Suprapubic skin (tissue), 4 donors: ENCODE measurements around the gene GALNT7. TPM values are rescaled to one million over a fixed set of nuclear protein-coding genes. Genes with fewer than 3 reads are reported as not detected.

Source experiments
- DNase-seq, 2 donors: peaks; one replicate each; pipeline ENCODE4 v3.0.0-alpha.2; 2019; ENCODE audit warnings: low spot score in 2 of 2
- H3K27ac ChIP-seq: fragments of 200-600 bp; sonication (generic); one replicate; pipeline ENCODE4 v1.5.1; 2019
- H3K27me3 ChIP-seq: fragments of 200-600 bp; sonication (generic); one replicate; pipeline ENCODE4 v1.5.1; 2019
- H3K36me3 ChIP-seq: fragments of 200-600 bp; sonication (generic); one replicate; pipeline ENCODE4 v1.5.1; 2019
- H3K4me1 ChIP-seq: fragments of 200-600 bp; sonication (generic); one replicate; pipeline ENCODE4 v1.5.1; 2019
- H3K4me3 ChIP-seq: fragments of 200-600 bp; sonication (generic); one replicate; pipeline ENCODE4 v1.5.1; 2019; ENCODE audit warnings: mild to moderate bottlenecking
- H3K9me3 ChIP-seq: fragments of 200-600 bp; sonication (generic); one replicate; pipeline ENCODE4 v1.5.1; 2019
- EP300 ChIP-seq: sonication (generic); formaldehyde crosslinking; IDR thresholded peaks from one replicate; pipeline ENCODE4 v1.6.1; 2017; ENCODE audit warnings: antibody characterized with exemption
- POLR2A ChIP-seq, 2 donors: fragments of 450-650 bp; IDR thresholded peaks; one replicate each; pipeline ENCODE4 v1.6.1; 2017; ENCODE audit warnings: antibody characterized with exemption in 2 of 2, mild to moderate bottlenecking in 2 of 2, moderate library complexity in 2 of 2
- POLR2AphosphoS5 ChIP-seq, 3 donors: sonication (generic); formaldehyde crosslinking; IDR thresholded peaks; one replicate each; pipeline ENCODE4 v1.6.1; 2017; ENCODE audit warnings: antibody characterized with exemption in 3 of 3
- WGBS: methylation state at CpG from one replicate; pipeline ENCODE4 v1.1.5; 2018; 5-methylcytosine and 5-hydroxymethylcytosine counted together
- total RNA-seq, 4 donors: library from RNA; depleted of rRNA; stranded (reverse); fragments of >200 nt; gene quantifications; one replicate each; pipeline ENCODE4 v1.1.0, GENCODE V29; 2016
- TF ChIP-seq, protein P1 (sequence below), 2 donors: fragments of 200-600 bp in 1 of 2; fragments of 450-650 bp in 1 of 2; sonication (generic) in 1 of 2; IDR thresholded peaks; one replicate each; pipeline ENCODE4 v1.5.1; 2016 to 2019; ENCODE audit warnings: antibody characterized with exemption in 2 of 2, mild to moderate bottlenecking in 1 of 2, moderate library complexity in 1 of 2

The GALNT7 gene
- total RNA-seq, 4 donors from 2014 or later: 7.9 to 13.4 (median 9.5) TPM

DNA sequence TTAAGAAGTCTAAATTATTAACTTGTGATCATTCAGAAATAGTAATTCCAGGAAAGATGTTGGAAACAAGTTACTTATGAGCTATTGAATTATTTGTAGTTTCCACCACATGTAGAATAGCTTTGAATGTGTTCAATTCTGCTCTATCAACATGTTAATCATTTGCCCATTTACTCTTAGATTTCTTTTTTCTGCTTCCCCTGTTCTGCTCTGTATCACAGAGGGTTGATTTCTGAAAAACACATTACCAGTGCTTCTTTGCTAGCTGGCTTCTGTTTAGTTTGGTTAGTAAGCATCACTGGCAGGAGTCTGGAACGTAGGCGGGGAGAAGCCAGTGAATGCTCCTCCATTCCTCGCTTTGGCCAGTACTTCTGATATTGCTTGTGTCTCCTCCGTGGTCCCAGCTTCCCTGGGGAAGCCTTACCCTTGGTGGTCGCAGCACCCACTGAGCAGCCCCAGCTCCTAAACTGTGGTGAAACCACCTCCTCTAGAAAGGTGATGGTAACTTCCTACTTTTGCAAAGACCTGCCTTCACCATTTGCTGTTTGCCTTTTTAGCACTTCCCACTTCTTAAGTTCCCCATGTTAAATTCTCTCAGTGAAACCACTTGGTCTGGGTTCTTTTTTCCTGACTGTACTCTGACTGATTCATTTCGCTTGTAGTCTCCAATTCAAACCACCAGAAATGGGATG is 40.3 kb upstream of the GALNT7 start:
- WGBS: 84% methylated on average over 6 of the region's 6 CpGs
- no peak for DNase-seq
- H3K9me3 ChIP-seq: no peaks in the 10 kb centered on the region
- H3K36me3 ChIP-seq: no peaks in the 10 kb centered on the region
- H3K4me3 ChIP-seq: no peak overlapping the region
- no peak overlapping the region for H3K27ac ChIP-seq
- no peaks in the 10 kb centered on the region for H3K4me1 ChIP-seq
- H3K27me3 ChIP-seq: no peaks in the 10 kb centered on the region
- no peak for TF ChIP-seq POLR2A (IDR thresholded peaks at IDR 0.05)
- no peak for TF ChIP-seq POLR2AphosphoS5 (IDR thresholded peaks at IDR 0.05)
- TF ChIP-seq, protein P1, sequence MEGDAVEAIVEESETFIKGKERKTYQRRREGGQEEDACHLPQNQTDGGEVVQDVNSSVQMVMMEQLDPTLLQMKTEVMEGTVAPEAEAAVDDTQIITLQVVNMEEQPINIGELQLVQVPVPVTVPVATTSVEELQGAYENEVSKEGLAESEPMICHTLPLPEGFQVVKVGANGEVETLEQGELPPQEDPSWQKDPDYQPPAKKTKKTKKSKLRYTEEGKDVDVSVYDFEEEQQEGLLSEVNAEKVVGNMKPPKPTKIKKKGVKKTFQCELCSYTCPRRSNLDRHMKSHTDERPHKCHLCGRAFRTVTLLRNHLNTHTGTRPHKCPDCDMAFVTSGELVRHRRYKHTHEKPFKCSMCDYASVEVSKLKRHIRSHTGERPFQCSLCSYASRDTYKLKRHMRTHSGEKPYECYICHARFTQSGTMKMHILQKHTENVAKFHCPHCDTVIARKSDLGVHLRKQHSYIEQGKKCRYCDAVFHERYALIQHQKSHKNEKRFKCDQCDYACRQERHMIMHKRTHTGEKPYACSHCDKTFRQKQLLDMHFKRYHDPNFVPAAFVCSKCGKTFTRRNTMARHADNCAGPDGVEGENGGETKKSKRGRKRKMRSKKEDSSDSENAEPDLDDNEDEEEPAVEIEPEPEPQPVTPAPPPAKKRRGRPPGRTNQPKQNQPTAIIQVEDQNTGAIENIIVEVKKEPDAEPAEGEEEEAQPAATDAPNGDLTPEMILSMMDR (IDR thresholded peaks at IDR 0.05): no peak
- no peak for TF ChIP-seq EP300

DNA sequence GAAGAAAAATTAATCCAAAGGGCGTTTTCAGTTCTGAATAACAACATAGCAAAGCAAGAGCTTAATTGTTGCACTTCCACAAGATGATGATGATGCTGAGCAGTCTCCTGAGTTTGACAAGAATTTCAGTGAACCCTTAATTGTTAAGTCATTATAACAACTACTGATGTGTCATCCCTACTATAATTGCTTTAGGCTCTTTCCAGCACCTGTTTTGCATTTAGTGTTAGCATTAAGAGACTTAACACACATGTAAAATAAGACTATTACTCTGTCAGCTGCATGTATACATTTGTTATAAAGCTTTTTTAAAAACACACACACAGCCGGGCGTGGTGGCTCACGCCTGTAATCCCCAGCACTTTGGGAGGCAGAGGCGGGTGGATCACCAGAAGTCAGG is 37.9 kb upstream of the GALNT7 start:
- no peak for DNase-seq
- Histone ChIP-seq H3K4me3 (no peak overlapping the region), H3K27ac (no peak overlapping the region), H3K9me3 (no peaks in the 10 kb centered on the region), H3K4me1 (no peaks in the 10 kb centered on the region), H3K36me3 (no peaks in the 10 kb centered on the region), H3K27me3 (no peaks in the 10 kb centered on the region)
- 81% methylated on average over 5 of the region's 5 CpGs for WGBS
- TF ChIP-seq POLR2AphosphoS5 (IDR thresholded peaks at IDR 0.05): no peak
- TF ChIP-seq EP300: no peak
- TF ChIP-seq POLR2A (IDR thresholded peaks at IDR 0.05): no peak
- TF ChIP-seq, protein P1 (IDR thresholded peaks at IDR 0.05): no peak

DNA sequence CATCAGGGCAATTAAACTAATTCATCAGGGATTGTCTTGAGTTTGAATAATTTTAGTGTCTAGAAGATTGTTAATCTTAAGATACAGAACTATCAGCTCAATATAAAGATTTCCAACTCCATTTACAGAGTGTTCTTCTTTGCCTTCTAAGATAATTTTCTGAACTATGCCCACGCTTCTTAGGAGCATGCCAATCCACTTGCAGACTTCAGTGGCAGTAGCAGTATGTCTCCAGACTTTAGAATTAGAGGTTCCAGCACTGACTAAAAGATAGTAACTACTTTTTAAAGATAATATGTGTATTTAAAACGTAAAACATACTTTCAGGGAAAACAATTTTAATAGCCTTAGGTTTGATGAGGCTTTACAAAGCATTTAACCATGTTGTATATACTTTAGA is 34.2 kb upstream of the GALNT7 start:
- Histone ChIP-seq H3K27me3 (no peaks in the 10 kb centered on the region), H3K4me1 (no peaks in the 10 kb centered on the region), H3K9me3 (no peaks in the 10 kb centered on the region), H3K27ac (no peak overlapping the region), H3K36me3 (no peaks in the 10 kb centered on the region), H3K4me3 (no peak overlapping the region)
- WGBS: 91% methylated on average over 2 of the region's 2 CpGs
- TF ChIP-seq, protein P1 (IDR thresholded peaks at IDR 0.05): no peak
- no peak for TF ChIP-seq POLR2AphosphoS5 (IDR thresholded peaks at IDR 0.05)
- no peak for TF ChIP-seq EP300
- no peak for TF ChIP-seq POLR2A (IDR thresholded peaks at IDR 0.05)
- no peak for DNase-seq

DNA sequence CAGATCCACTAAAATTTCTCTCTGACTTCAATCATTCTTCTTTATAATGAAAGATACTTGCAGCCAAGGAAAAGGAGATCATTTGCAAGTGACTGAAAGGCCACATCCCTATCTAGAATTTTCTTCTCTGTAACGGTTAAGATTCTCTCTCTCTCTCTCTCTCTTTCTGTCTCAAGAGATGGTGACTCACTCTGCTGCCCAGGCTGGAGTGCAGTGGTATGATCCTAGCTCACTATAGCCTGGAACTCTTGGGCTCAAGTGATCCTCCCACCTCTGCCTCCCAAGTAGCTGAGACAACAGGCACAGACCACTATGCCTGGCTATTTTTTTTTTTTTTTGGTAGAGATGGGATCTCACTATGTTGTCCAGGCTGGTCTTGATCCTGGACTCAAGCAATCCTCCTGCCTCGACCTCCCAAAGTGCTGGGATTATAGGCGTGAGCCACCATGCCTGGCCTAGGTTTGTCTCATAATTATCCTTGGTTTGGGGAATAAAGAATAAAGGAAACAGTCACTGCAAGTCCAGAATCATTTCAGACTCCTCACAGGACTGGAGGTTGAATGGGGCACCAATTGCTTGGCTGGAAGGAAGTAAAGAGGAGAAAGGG is 33.3 kb upstream of the GALNT7 start:
- TF ChIP-seq EP300 (no peak), POLR2AphosphoS5 (IDR thresholded peaks at IDR 0.05) (no peak), POLR2A (IDR thresholded peaks at IDR 0.05) (no peak)
- TF ChIP-seq, protein P1 (IDR thresholded peaks at IDR 0.05): no peak
- H3K9me3 ChIP-seq: no peaks in the 10 kb centered on the region
- H3K4me1 ChIP-seq: no peaks in the 10 kb centered on the region
- H3K36me3 ChIP-seq: no peaks in the 10 kb centered on the region
- H3K4me3 ChIP-seq: no peak overlapping the region
- H3K27me3 ChIP-seq: no peaks in the 10 kb centered on the region
- no peak for DNase-seq
- 91% methylated on average over 3 of the region's 3 CpGs for WGBS
- H3K27ac ChIP-seq: no peak overlapping the region

DNA sequence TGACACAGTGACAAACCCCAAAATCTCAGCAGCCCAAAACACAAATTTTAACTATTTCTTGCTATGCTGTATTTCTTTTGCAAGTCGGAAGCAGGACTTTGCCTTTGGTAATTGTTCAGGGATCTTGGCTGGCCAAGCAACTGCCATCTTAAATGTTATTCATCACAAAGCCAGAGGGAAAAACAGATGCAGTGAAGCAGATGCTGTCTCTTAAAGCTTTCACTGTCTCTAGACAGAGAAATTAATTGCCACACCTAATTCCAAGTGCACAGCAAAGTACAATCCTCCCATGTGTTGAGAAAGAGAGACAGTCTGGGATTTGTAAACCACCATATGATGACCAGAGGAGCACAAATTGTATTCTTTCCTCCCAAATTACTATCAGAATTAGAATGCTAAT is 30.0 kb upstream of the GALNT7 start:
- no peaks in the 10 kb centered on the region for H3K36me3 ChIP-seq
- no peak overlapping the region for H3K4me3 ChIP-seq
- H3K27ac ChIP-seq: no peak overlapping the region
- WGBS: 35% methylated on average over 1 of the region's 1 CpG
- DNase-seq: no peak
- TF ChIP-seq, protein P1 (IDR thresholded peaks at IDR 0.05): no peak
- no peak for TF ChIP-seq POLR2A (IDR thresholded peaks at IDR 0.05)
- TF ChIP-seq POLR2AphosphoS5 (IDR thresholded peaks at IDR 0.05): no peak
- no peak for TF ChIP-seq EP300
- no peaks in the 10 kb centered on the region for H3K4me1 ChIP-seq
- H3K27me3 ChIP-seq: peaks cover 3% of the 10 kb centered on the region
- no peaks in the 10 kb centered on the region for H3K9me3 ChIP-seq
